ENCODE results near the gene DONSON. TPM values are rescaled to one million over a fixed set of nuclear protein-coding genes. Genes with fewer than 3 reads are reported as not detected.

DONSON gene
- total RNA-seq, 1 experiment from 2014 or later, result 35.3 TPM

GRCh38 chr21:33531007-33531406 is 57.5 kb downstream of the DONSON start:
- Histone ChIP-seq H2AFZ (ENCODE audit: low read length) (no peak overlapping the region), H3K79me1 (ENCODE audit: insufficient read depth, low read depth, low read length, poor library complexity, severe bottlenecking) (peaks cover 3% of the 10 kb centered on the region), H4K20me1 (ENCODE audit: control insufficient read depth, insufficient read depth, insufficient read length) (no peaks in the 10 kb centered on the region), H3K27ac (ENCODE audit: insufficient read length, low read depth, low read length) (no peak overlapping the region), H3K23ac (ENCODE audit: insufficient read length, low read depth, low read length) (no peak overlapping the region), H3K56ac (ENCODE audit: insufficient read length, low read depth, low read length) (no peak overlapping the region), H3T11ph (ENCODE audit: low read length) (no peak overlapping the region), H4K8ac (replicated peaks; ENCODE audit: insufficient read length, low read depth, low read length) (no peak overlapping the region), H2BK12ac (ENCODE audit: insufficient read length, low read depth, low read length) (no peak overlapping the region), H3K14ac (ENCODE audit: insufficient read depth, low read length) (no peak overlapping the region), H3K9ac (ENCODE audit: extremely low read depth, insufficient read length, low read length) (no peak overlapping the region), H2BK120ac (ENCODE audit: low read depth, low read length, poor library complexity, severe bottlenecking) (no peak overlapping the region), H3K79me2 (ENCODE audit: insufficient read depth, low read length) (no peaks in the 10 kb centered on the region), H4K91ac (ENCODE audit: insufficient read length, low read depth, low read length) (no peak overlapping the region), H3K9me3 (ENCODE audit: control insufficient read depth, low read depth, low read length) (no peaks in the 10 kb centered on the region), H3K23me2 (ENCODE audit: insufficient read length, low read depth, low read length, poor library complexity, severe bottlenecking) (no peaks in the 10 kb centered on the region), H3K27me3 (ENCODE audit: insufficient read depth, low read length) (no peaks in the 10 kb centered on the region), H3K4ac (ENCODE audit: low read depth, low read length) (no peak overlapping the region), H4K5ac (ENCODE audit: insufficient read length, low read depth, low read length) (no peak overlapping the region), H3K4me2 (ENCODE audit: insufficient read depth, insufficient read length, low read length) (no peak overlapping the region), H2BK5ac (ENCODE audit: insufficient read length, low read length) (no peak overlapping the region), H2BK15ac (ENCODE audit: low read depth, low read length) (no peak overlapping the region), H2AK5ac (ENCODE audit: insufficient read length, low read length) (no peak overlapping the region), H3K18ac (ENCODE audit: insufficient read length, low read depth, low read length) (no peak overlapping the region), H2BK20ac (ENCODE audit: low read depth, low read length, poor library complexity, severe bottlenecking) (no peak overlapping the region), H3K4me1 (ENCODE audit: insufficient read depth, low read length) (no peaks in the 10 kb centered on the region)
- Mint-ChIP-seq H3K36me3 (ENCODE audit: insufficient read depth in 1 of 3, low read depth in 3 of 3) (peaks cover 63 to 96% (median 89%) of the 10 kb centered on the region in 3 experiments), H3K27me3 (ENCODE audit: low read depth) (no peaks in the 10 kb centered on the region), H3K9me3 (no peaks in the 10 kb centered on the region), H3K4me1 (no peaks in the 10 kb centered on the region), H3K27ac (no peak overlapping the region), H3K4me3 (no peak overlapping the region)
- no peak for DNase-seq
- WGBS (ENCODE audit: extremely low coverage, insufficient read length, low lambda C conversion rate), result no CpG with 5 or more reads among the region's 3 CpGs
- TF ChIP-seq CTCF (conservative IDR thresholded peaks at IDR 0.05), result no peak

Other genes starting within 250 kb of the DONSON start
- gene IFNGR2, start 185.3 kb downstream of the DONSON start, total RNA-seq (2021), result 44.1 and 46.1 TPM in 2 replicates
- gene TMEM50B, start 108.7 kb downstream of the DONSON start, total RNA-seq (2021), result 14.8 and 17.6 TPM in 2 replicates
- gene DNAJC28, start 97.0 kb downstream of the DONSON start, total RNA-seq (2021), result 3.4 and 3.7 TPM in 2 replicates
- 161 and 162 TPM in 2 replicates for gene GART, start 46.6 kb downstream of the DONSON start, total RNA-seq (2021)
- gene SON, start 45.6 kb downstream of the DONSON start, total RNA-seq (2021), result 319 and 329 TPM in 2 replicates
- gene CRYZL1, start 53.1 kb upstream of the DONSON start, total RNA-seq (2021), result 13.5 and 15.4 TPM in 2 replicates
- 90.7 and 94.2 TPM in 2 replicates for gene ITSN1, start 53.8 kb upstream of the DONSON start, total RNA-seq (2021)

Data from H9 (cell line).